SU-DHL-6 (cell line): Measurements from ENCODE around the gene SRD5A1.

Source experiments
- H2AFZ ChIP-seq: fragments of 200-600 bp; sonication (generic); 2 replicates; pipeline ENCODE4 v1.6.1; 2014; ENCODE audit warnings: low read depth, mild to moderate bottlenecking, moderate library complexity, mixed read lengths, antibody characterized with exemption, low read length; ENCODE audit not compliant: severe bottlenecking
- H3F3A ChIP-seq: fragments of 200-600 bp; shearing (Covaris generic); 2 replicates; pipeline ENCODE4 v1.6.0; 2016; ENCODE audit warnings: antibody characterized with exemption, mild to moderate bottlenecking; ENCODE audit not compliant: insufficient read depth
- H3K27ac ChIP-seq: fragments of 200-600 bp; sonication (generic); 2 replicates; pipeline ENCODE4 v1.5.1; 2016; ENCODE audit warnings: low read depth, mild to moderate bottlenecking, low read length, moderate library complexity, mixed read lengths
- H3K27me3 ChIP-seq: fragments of 200-600 bp; sonication (generic), shearing (Covaris generic); 2 replicates; pipeline ENCODE4 v1.6.0; 2014; ENCODE audit warnings: mild to moderate bottlenecking, low read length
- H3K36me3 ChIP-seq: fragments of 200-600 bp; sonication (generic); 2 replicates; pipeline ENCODE4 v1.6.1; 2014; ENCODE audit warnings: mild to moderate bottlenecking, low read length, mixed read lengths
- H3K4me2 ChIP-seq: fragments of 300-600, 200-600 bp; shearing (Covaris generic), sonication (generic); 2 replicates; pipeline ENCODE4 v1.6.0; 2014; ENCODE audit warnings: low read length, low read depth, mild to moderate bottlenecking; ENCODE audit not compliant: poor library complexity, severe bottlenecking
- H3K4me3 ChIP-seq: fragments of 200-600 bp; sonication (generic); 2 replicates; pipeline ENCODE4 v1.5.1; 2014; ENCODE audit warnings: antibody characterized with exemption, low read length, mild to moderate bottlenecking, mixed read lengths; ENCODE audit not compliant: insufficient read depth, poor library complexity, severe bottlenecking
- H3K79me2 ChIP-seq: fragments of 200-600 bp; sonication (generic); 2 replicates; pipeline ENCODE4 v1.6.1; 2014; ENCODE audit warnings: mild to moderate bottlenecking, low read length, moderate library complexity; ENCODE audit not compliant: insufficient read depth
- H3K9ac ChIP-seq: fragments of 200-600 bp; sonication (generic); 2 replicates; pipeline ENCODE4 v1.7.0; 2014; ENCODE audit warnings: mild to moderate bottlenecking, low read length
- H3K9me2 ChIP-seq: fragments of 200-600 bp; sonication (generic); replicated peaks from 2 replicates; pipeline ENCODE4 v1.6.1; 2014; ENCODE audit warnings: low read length; ENCODE audit not compliant: insufficient read depth
- H3K9me3 ChIP-seq: fragments of 200-600 bp; sonication (generic); 2 replicates; pipeline ENCODE4 v1.6.1; 2014; ENCODE audit warnings: low read length, mixed read lengths; ENCODE audit not compliant: insufficient read depth
- H4K20me1 ChIP-seq: fragments of 200-600 bp; sonication (generic); 2 replicates; pipeline ENCODE4 v1.6.1; 2014; ENCODE audit warnings: low read depth, mild to moderate bottlenecking, antibody characterized with exemption, low read length, moderate library complexity, mixed read lengths
- EZH2phosphoT487 ChIP-seq: fragments of 200-600 bp; sonication (generic), shearing (Covaris generic); conservative IDR thresholded peaks from 2 replicates; pipeline ENCODE4 v1.6.1; 2018; ENCODE audit warnings: mild to moderate bottlenecking, antibody characterized with exemption, low read length, moderate library complexity, mixed read lengths
- TF ChIP-seq, protein P1 (sequence below): fragments of 200-600 bp; sonication (generic); IDR thresholded peaks from one replicate; pipeline ENCODE4 v1.5.1; 2017; ENCODE audit warnings: antibody characterized with exemption, mild to moderate bottlenecking, low read length, moderate library complexity; ENCODE audit not compliant: insufficient read depth, poor library complexity, severe bottlenecking

The SRD5A1 gene

DNA sequence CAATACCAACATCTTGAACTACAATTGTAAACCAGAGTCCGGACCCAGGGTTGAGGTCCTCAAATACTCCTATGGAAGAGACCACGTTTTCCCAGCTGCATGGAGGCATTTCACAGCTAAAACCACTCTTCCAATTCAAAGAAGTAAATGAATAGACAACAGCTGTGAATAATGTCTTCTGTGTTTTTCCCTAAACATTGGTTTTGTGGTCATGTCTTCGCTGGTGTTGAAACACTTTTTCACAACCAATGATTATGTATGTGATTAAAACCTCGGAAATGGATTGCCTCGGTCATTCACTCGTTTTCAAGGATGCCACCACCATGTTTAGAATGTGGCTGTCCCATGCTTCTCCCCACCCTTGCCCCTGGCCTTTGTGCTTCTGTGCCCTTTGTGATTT, 70.6 kb downstream of the SRD5A1 start:
- no peak overlapping the region for H3K27ac ChIP-seq
- no peaks in the 10 kb centered on the region for H3K9me2 ChIP-seq
- no peaks in the 10 kb centered on the region for H3F3A ChIP-seq
- H3K9me3 ChIP-seq, result no peaks in the 10 kb centered on the region
- H3K79me2 ChIP-seq, result no peaks in the 10 kb centered on the region
- H3K4me2 ChIP-seq, result no peak overlapping the region
- H3K9ac ChIP-seq, result no peak overlapping the region
- no peaks in the 10 kb centered on the region for H4K20me1 ChIP-seq
- H3K4me3 ChIP-seq, result no peak overlapping the region
- TF ChIP-seq, protein P1, sequence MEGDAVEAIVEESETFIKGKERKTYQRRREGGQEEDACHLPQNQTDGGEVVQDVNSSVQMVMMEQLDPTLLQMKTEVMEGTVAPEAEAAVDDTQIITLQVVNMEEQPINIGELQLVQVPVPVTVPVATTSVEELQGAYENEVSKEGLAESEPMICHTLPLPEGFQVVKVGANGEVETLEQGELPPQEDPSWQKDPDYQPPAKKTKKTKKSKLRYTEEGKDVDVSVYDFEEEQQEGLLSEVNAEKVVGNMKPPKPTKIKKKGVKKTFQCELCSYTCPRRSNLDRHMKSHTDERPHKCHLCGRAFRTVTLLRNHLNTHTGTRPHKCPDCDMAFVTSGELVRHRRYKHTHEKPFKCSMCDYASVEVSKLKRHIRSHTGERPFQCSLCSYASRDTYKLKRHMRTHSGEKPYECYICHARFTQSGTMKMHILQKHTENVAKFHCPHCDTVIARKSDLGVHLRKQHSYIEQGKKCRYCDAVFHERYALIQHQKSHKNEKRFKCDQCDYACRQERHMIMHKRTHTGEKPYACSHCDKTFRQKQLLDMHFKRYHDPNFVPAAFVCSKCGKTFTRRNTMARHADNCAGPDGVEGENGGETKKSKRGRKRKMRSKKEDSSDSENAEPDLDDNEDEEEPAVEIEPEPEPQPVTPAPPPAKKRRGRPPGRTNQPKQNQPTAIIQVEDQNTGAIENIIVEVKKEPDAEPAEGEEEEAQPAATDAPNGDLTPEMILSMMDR, result no peak
- no peak for TF ChIP-seq EZH2phosphoT487
- no peaks in the 10 kb centered on the region for H3K27me3 ChIP-seq
- H3K36me3 ChIP-seq, result no peaks in the 10 kb centered on the region
- no peak overlapping the region for H2AFZ ChIP-seq

DNA sequence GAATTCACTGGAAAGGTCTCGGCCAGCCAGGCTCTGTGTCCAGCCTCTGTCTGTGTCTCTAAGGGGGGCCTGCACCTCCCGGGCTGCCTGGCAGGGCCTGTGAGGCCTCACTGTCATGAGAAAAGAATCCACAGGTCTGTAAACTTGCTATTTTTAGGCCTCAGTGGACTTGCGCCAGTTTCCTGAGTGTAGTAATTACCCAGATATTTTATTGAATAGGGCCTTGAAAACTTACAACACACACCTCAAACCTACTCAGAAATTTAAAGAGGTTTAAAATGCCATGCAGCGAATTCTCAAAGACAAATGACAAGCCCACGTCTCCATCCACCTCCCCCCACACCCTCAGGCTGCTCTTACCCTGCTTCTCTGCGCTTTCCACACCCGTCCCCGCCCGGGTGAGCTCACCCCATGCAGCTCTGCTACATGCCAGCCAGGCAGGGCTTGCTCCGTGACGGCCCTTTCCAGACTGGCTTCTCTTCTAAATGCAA, 71.2 kb downstream of the SRD5A1 start:
- Histone ChIP-seq H3K27ac (no peak overlapping the region), H3K9ac (no peak overlapping the region), H2AFZ (no peak overlapping the region), H3F3A (no peaks in the 10 kb centered on the region), H3K9me3 (no peaks in the 10 kb centered on the region), H3K27me3 (no peaks in the 10 kb centered on the region), H3K9me2 (no peaks in the 10 kb centered on the region), H3K4me2 (no peak overlapping the region), H3K4me3 (no peak overlapping the region), H4K20me1 (no peaks in the 10 kb centered on the region), H3K36me3 (no peaks in the 10 kb centered on the region), H3K79me2 (no peaks in the 10 kb centered on the region)
- TF ChIP-seq, protein P1, result no peak
- no peak for TF ChIP-seq EZH2phosphoT487

DNA sequence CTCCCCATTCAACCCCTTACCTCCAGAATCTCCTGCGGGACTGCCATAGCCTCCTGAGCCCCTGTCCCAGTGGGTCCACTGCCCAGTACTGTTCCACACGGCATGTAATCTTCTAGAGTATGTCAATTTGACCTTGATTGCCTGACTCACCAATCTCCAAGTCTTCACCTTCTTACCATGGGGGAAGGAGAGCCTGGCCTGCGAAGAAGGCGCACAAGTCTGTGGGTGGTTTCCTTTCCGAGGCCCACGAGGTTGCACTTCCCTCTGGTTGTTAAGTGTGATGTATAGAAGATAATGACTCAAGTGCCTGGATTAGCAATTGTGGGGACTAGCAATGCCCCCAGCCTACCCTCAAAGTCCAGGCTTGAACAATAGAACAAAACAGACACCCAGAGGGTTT, 71.8 kb downstream of the SRD5A1 start:
- TF ChIP-seq, protein P1, result no peak
- no peak for TF ChIP-seq EZH2phosphoT487
- Histone ChIP-seq H3K36me3 (no peaks in the 10 kb centered on the region), H3K9me2 (no peaks in the 10 kb centered on the region), H3F3A (no peaks in the 10 kb centered on the region), H4K20me1 (no peaks in the 10 kb centered on the region), H3K27me3 (no peaks in the 10 kb centered on the region), H3K79me2 (no peaks in the 10 kb centered on the region), H3K4me2 (no peak overlapping the region), H3K27ac (no peak overlapping the region), H3K9me3 (no peaks in the 10 kb centered on the region), H2AFZ (no peak overlapping the region), H3K9ac (no peak overlapping the region), H3K4me3 (no peak overlapping the region)
